Heart left ventricle (tissue), 16 donors: ENCODE results near the gene NIPSNAP2. TPM values are rescaled to one million over a fixed set of nuclear protein-coding genes. Genes with fewer than 3 reads are reported as not detected.

Experiments used
- ATAC-seq, 4 donors: fragments of 200-7000 bp; cut with Tn5 transposase; one replicate each; pipeline ENCODE4 v1.9.1; 2020 to 2022; ENCODE audit warnings: moderate library complexity in 4 of 4, mild to moderate bottlenecking in 3 of 4, moderate number of reproducible peaks in 1 of 4
- DNase-seq, 5 donors: peaks; one replicate each; pipeline ENCODE4 v3.0.0-alpha.2; 2020
- H3K27ac ChIP-seq, 12 donors: fragments of 200-600 bp; sonication (generic) in 4 of 12; one replicate each; pipeline versions ENCODE4 v1.5.0 to v1.8.0; 2016 to 2022; ENCODE audit warnings: mild to moderate bottlenecking in 2 of 12
- H3K27me3 ChIP-seq, 9 donors: fragments of 200-600 bp; sonication (generic) in 2 of 9; one replicate each; pipeline versions ENCODE4 v1.5.1 to v1.8.0; 2016 to 2022; ENCODE audit warnings: mild to moderate bottlenecking in 3 of 9
- H3K36me3 ChIP-seq, 9 donors: fragments of 200-600 bp; sonication (generic) in 2 of 9; one replicate each; pipeline versions ENCODE4 v1.5.0 to v1.8.0; 2018 to 2022; ENCODE audit warnings: mild to moderate bottlenecking in 2 of 9
- H3K4me1 ChIP-seq, 12 donors: fragments of 200-600 bp; sonication (generic) in 4 of 12; one replicate each; pipeline versions ENCODE4 v1.5.0 to v1.8.0; 2016 to 2022; ENCODE audit warnings: mild to moderate bottlenecking in 3 of 12
- H3K4me3 ChIP-seq, 12 donors: fragments of 200-600 bp; sonication (generic) in 4 of 12; one replicate each; pipeline versions ENCODE4 v1.5.0 to v1.8.0; 2017 to 2022; ENCODE audit warnings: mild to moderate bottlenecking in 9 of 12, moderate library complexity in 4 of 12
- H3K9me3 ChIP-seq, 12 donors: fragments of 200-600 bp; sonication (generic) in 4 of 12; one replicate each; pipeline versions ENCODE4 v1.5.0 to v1.8.0; 2016 to 2022; ENCODE audit warnings: mild to moderate bottlenecking in 1 of 12
- CTCF ChIP-seq, 12 donors: fragments of 200-600 bp; sonication (generic) in 4 of 12; IDR thresholded peaks; one replicate each; pipeline versions ENCODE4 v1.5.0 to v1.8.0; 2018 to 2022; ENCODE audit warnings: antibody characterized with exemption in 12 of 12, mild to moderate bottlenecking in 5 of 12
- POLR2A ChIP-seq, 2 donors: fragments of 450-650 bp; IDR thresholded peaks; one replicate each; pipeline ENCODE4 v1.6.1; 2017; ENCODE audit warnings: antibody characterized with exemption in 2 of 2, mild to moderate bottlenecking in 2 of 2, moderate library complexity in 2 of 2
- WGBS, 4 donors: extraction: QIAGEN DNeasy Blood & Tissue Kit in 2 of 4; methylation state at CpG; one replicate each; pipeline versions ENCODE4 v1.1.5 to v1.1.7; 2013 to 2018; 5-methylcytosine and 5-hydroxymethylcytosine counted together
- intact Hi-C, 10 donors: fragments of 100-400 bp; cut with DNase I; formaldehyde crosslinking; loops; one replicate each; pipeline versions ENCODE4 v1.11.1 to v1.14.2; 2022
- polyA plus RNA-seq, 2 donors: library from polyadenylated mRNA; stranded (reverse); fragments of 200-250 nt; gene quantifications; one replicate each; pipeline ENCODE4 v1.2.3, GENCODE V29; 2013
- total RNA-seq, 9 donors: library from RNA; depleted of rRNA in 2 of 9; stranded (reverse); fragments of >200 nt in 2 of 9; fragmentation: NEBNext Ultra II Directional in 3 of 9; extraction: Animal tissue kit (Norgen Biotek cat#: 25700) in 3 of 9; gene quantifications; one replicate each; pipeline versions ENCODE4 v1.1.0 to v1.2.4, GENCODE V29; 2016 to 2023
- donor health status: ischemic (EF 13 %, LVEDD 7.1; RV severe dilation, severe dysfunction).
- donor health status: healthy with polysubstance abuse.
- donor health status: DM: no; HTN: yes; CAD: no.
- donor health status: DM: no; HTN: no; CAD: no.
- donor health status: ischemic (EF 25% LVEDD 6.9; RV normal size, moderate dysfunction).
- donor health status: ischemic (EF 25% LVEDD 5.7; RV mildly dilated, moderate dysfunction).
- donor health status: healthy.
- donor health status: DM: yes; HTN: yes; CAD: no.
- donor health status: ischemic (EF 35%, LVEDD 5.7; RV mildly dilated, moderate dysfunction).
- donor health status: nonischemic (EF 11% LVEDD 7.7; RV severe dilation, severe dysfunction).
- donor health status: DM: yes; HTN: yes; CAD: no.
- donor health status: PGD.
- donor health status: ischemic (EF 29% LVEDD 5.4; RV normal size, mild dysfunction).
- donor health status: nonischemic (EF 23%, LVEDD 6.1; RV moderate dilation, normal function).

The NIPSNAP2 gene
- total and polyA plus RNA-seq, 11 donors: 119 to 529 (median 294) TPM

- 75 to 85% (median 83%) methylated on average over 3 of the region's 3 CpGs for WGBS, 4 donors
- H3K9me3 ChIP-seq: no peaks in the 10 kb centered on the region
- DNase-seq (no peak), ATAC-seq (no peak)
- no peaks in the 10 kb centered on the region for H3K27me3 ChIP-seq
- intact Hi-C loops: loop anchor here in 7 of 10 donors (5.0 to 10.0 kb wide), 9 partner anchors 70 to 597 kb away; partner anchors contain the start of genes ZNF713 (in 4 of the 7), VOPP1 (in 2 of the 7), LANCL2 (in 1 of the 7) and SUMF2 (in 1 of the 7)
- TF ChIP-seq CTCF (IDR thresholded peaks at IDR 0.05) (no peak), POLR2A (IDR thresholded peaks at IDR 0.05) (no peak)
- no peak overlapping the region for H3K27ac ChIP-seq
- H3K36me3 ChIP-seq: peaks cover 0 to 9% (median 2%) of the 10 kb centered on the region in 9 donors
- no peak overlapping the region for H3K4me3 ChIP-seq
- H3K4me1 ChIP-seq: peaks cover 0 to 30% (median 13%) of the 10 kb centered on the region in 12 donors
Observed at GRCh38 chr7:55962014-55962413, 2.4 kb upstream of the NIPSNAP2 start.

GRCh38 chr7:55963584-55964168 is 709 bp upstream of the NIPSNAP2 start:
- no peaks in the 10 kb centered on the region for H3K9me3 ChIP-seq
- no peaks in the 10 kb centered on the region for H3K27me3 ChIP-seq
- H3K4me3 ChIP-seq: peak overlapping the region in 11 of 12 donors; percentile 31 to 84 (median 69)
- peak overlapping the region; percentile 86 to 99 (median 95) for H3K27ac ChIP-seq
- peaks cover 0 to 40% (median 13%) of the 10 kb centered on the region in 12 donors for H3K4me1 ChIP-seq
- no peak for ATAC-seq
- peaks cover 0 to 10% (median 2%) of the 10 kb centered on the region in 9 donors for H3K36me3 ChIP-seq
- TF ChIP-seq POLR2A (IDR thresholded peaks at IDR 0.05) (no peak), CTCF (IDR thresholded peaks at IDR 0.05) (no peak)
- intact Hi-C loops: loop anchor here in 8 of 10 donors (1.0 to 10.0 kb wide), 13 partner anchors 12 to 599 kb away; partner anchors contain the start of genes ZNF713 (in 5 of the 8), VOPP1 (in 2 of the 8), CCT6A (in 1 of the 8) and LANCL2 (in 1 of the 8)
- DNase-seq: peak in 1 of 5 donors; percentile 28
- 73 to 80% (median 78%) methylated on average over 15 of the region's 15 CpGs for WGBS, 4 donors

- Histone ChIP-seq H3K4me1 (peaks cover 0 to 52% (median 17%) of the 10 kb centered on the region in 12 donors), H3K4me3 (peak overlapping the region; percentile 45 to 84 (median 69)), H3K36me3 (peaks cover 0 to 12% (median 3%) of the 10 kb centered on the region in 9 donors), H3K9me3 (no peaks in the 10 kb centered on the region), H3K27ac (peak overlapping the region; percentile 81 to 99 (median 96)), H3K27me3 (no peaks in the 10 kb centered on the region)
- TF ChIP-seq CTCF (IDR thresholded peaks at IDR 0.05) (peak in 1 of 12 donors; percentile 7), POLR2A (IDR thresholded peaks at IDR 0.05) (peak in 1 of 2 donors; percentile 2)
- WGBS, 4 donors: 1 to 2% (median 2%) methylated on average over 13 to 14 of the region's 14 CpGs
- intact Hi-C loops: loop anchor here in 6 of 10 donors (2.0 to 10.0 kb wide), 7 partner anchors 80 to 600 kb away; partner anchors contain the start of genes VOPP1 (in 2 of the 6), ZNF713 (in 2 of the 6), CCT6A (in 1 of the 6) and LANCL2 (in 1 of the 6)
- ATAC-seq (no peak), DNase-seq (no peak)
Observed at GRCh38 chr7:55965100-55965470, 700 bp downstream of the NIPSNAP2 start.

GRCh38 chr7:55965805-55966421 is 1.5 kb downstream of the NIPSNAP2 start:
- Histone ChIP-seq H3K36me3 (peaks cover 0 to 12% (median 3%) of the 10 kb centered on the region in 9 donors), H3K27me3 (no peaks in the 10 kb centered on the region), H3K4me3 (peak overlapping the region in 11 of 12 donors; percentile 53 to 84 (median 69)), H3K9me3 (no peaks in the 10 kb centered on the region), H3K27ac (peak overlapping the region; percentile 81 to 99 (median 96)), H3K4me1 (peaks cover 0 to 59% (median 18%) of the 10 kb centered on the region in 12 donors)
- intact Hi-C loops: loop anchor here in 6 of 10 donors (2.0 to 10.0 kb wide), 7 partner anchors 81 to 601 kb away; partner anchors contain the start of genes VOPP1 (in 2 of the 6), ZNF713 (in 2 of the 6), CCT6A (in 1 of the 6) and LANCL2 (in 1 of the 6)
- WGBS, 4 donors: 54 to 72% (median 58%) methylated on average over 13 of the region's 13 CpGs
- TF ChIP-seq CTCF (IDR thresholded peaks at IDR 0.05) (no peak), POLR2A (IDR thresholded peaks at IDR 0.05) (no peak)
- ATAC-seq (peak; percentile 47 to 69 (median 53)), DNase-seq (peak in 4 of 5 donors; percentile 54 to 77 (median 61))
